Gastroesophageal sphincter (tissue), 3 donors: ENCODE data around the gene TSPO.
"Not testable (repeated sequence)": the region's sequence is repeated elsewhere in the genome, so short reads cannot be mapped to it uniquely, and the experiment has no call there.

Source experiments
- EP300 ChIP-seq: sonication (generic); formaldehyde crosslinking; IDR thresholded peaks from one replicate; pipeline ENCODE4 v1.6.1; 2017; ENCODE audit warnings: antibody characterized with exemption, mild to moderate bottlenecking
- POLR2A ChIP-seq, 2 donors: fragments of 450-650 bp; IDR thresholded peaks; one replicate each; pipeline ENCODE4 v1.6.1; 2017; ENCODE audit warnings: antibody characterized with exemption in 2 of 2, mild to moderate bottlenecking in 2 of 2, moderate library complexity in 1 of 2
- POLR2AphosphoS5 ChIP-seq: sonication (generic); formaldehyde crosslinking; IDR thresholded peaks from one replicate; pipeline ENCODE4 v1.6.1; 2017; ENCODE audit warnings: antibody characterized with exemption
- TF ChIP-seq, protein P1 (sequence below), 4 experiments: fragments of 200-600 bp in 2 of 4; fragments of 450-650 bp in 2 of 4; sonication (generic) in 1 of 4; IDR thresholded peaks; one replicate each; pipeline ENCODE4 v1.5.1; 2017 to 2019; ENCODE audit warnings: antibody characterized with exemption in 4 of 4, mild to moderate bottlenecking in 2 of 4, moderate library complexity in 2 of 4

DNA sequence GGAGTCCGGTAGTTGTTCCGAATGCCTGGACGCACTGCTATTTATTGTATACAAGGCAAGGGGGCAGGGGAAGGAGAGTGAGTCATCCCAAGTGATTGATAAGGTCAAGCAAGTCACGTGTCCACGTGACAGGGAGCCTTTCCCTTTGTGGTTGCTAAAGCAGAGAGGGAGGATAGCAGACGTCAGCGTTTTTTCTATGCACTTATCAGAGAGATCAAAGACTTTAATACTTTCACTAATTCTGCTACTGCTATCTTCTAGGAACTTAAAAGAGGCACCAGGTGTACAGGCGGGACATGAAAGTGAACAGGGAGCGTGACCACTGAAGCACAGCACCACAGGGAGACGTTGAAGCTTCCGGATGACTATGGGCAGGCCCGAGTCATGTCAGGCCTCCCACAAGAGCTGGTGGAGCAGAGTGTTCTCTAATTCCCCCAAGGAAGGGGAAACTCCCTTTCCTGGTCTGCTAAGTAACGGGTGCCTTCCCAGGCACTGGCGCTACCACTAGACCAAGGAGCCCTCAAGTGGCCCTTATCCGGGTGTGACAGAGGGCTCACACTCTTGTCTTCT, 47.2 kb upstream of the TSPO start:
- not testable (repeated sequence) for TF ChIP-seq POLR2A (IDR thresholded peaks at IDR 0.05); POLR2AphosphoS5; EP300
- TF ChIP-seq, protein P1, sequence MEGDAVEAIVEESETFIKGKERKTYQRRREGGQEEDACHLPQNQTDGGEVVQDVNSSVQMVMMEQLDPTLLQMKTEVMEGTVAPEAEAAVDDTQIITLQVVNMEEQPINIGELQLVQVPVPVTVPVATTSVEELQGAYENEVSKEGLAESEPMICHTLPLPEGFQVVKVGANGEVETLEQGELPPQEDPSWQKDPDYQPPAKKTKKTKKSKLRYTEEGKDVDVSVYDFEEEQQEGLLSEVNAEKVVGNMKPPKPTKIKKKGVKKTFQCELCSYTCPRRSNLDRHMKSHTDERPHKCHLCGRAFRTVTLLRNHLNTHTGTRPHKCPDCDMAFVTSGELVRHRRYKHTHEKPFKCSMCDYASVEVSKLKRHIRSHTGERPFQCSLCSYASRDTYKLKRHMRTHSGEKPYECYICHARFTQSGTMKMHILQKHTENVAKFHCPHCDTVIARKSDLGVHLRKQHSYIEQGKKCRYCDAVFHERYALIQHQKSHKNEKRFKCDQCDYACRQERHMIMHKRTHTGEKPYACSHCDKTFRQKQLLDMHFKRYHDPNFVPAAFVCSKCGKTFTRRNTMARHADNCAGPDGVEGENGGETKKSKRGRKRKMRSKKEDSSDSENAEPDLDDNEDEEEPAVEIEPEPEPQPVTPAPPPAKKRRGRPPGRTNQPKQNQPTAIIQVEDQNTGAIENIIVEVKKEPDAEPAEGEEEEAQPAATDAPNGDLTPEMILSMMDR (IDR thresholded peaks at IDR 0.05) = not testable (repeated sequence)
